ENCODE measurements around the gene NPR3.

- no peak for TF ChIP-seq JUND (IDR thresholded peaks at IDR 0.05)
- no peak for TF ChIP-seq EP300 (IDR thresholded peaks at IDR 0.05; ENCODE audit: borderline replicate concordance in 1 of 2, low read depth in 1 of 2, low read length in 1 of 2)
- TF ChIP-seq RAD21 (IDR thresholded peaks at IDR 0.05; ENCODE audit: low read length) = no peak
- no peak for TF ChIP-seq USF2 (IDR thresholded peaks at IDR 0.05; ENCODE audit: borderline replicate concordance, low read depth, low read length)
- TF ChIP-seq RFX5 (IDR thresholded peaks at IDR 0.05; ENCODE audit: low read length) = no peak
- no peak for TF ChIP-seq CTCF (IDR thresholded peaks at IDR 0.05)
- TF ChIP-seq REST (IDR thresholded peaks at IDR 0.05; ENCODE audit: low read depth, low read length) = no peak
- no peak for TF ChIP-seq YY1 (IDR thresholded peaks at IDR 0.05; ENCODE audit: low read depth)
- TF ChIP-seq EZH2phosphoT487 (IDR thresholded peaks at IDR 0.05; ENCODE audit: borderline replicate concordance, low read depth) = no peak
- no peak for TF ChIP-seq RCOR1 (IDR thresholded peaks at IDR 0.05; ENCODE audit: low read length)
- TF ChIP-seq ZBTB33 (IDR thresholded peaks at IDR 0.05; ENCODE audit: borderline replicate concordance, low read depth) = no peak
- no peak for TF ChIP-seq SMC3 (IDR thresholded peaks at IDR 0.05; ENCODE audit: low read depth, low read length)
- no peak for TF ChIP-seq TEAD4 (IDR thresholded peaks at IDR 0.05; ENCODE audit: borderline replicate concordance, insufficient read depth)
- no peak for TF ChIP-seq TAF1 (IDR thresholded peaks at IDR 0.05; ENCODE audit: borderline replicate concordance, low read depth, low read length)
Measured at GRCh38 chr5:32680183-32680582, 30.9 kb upstream of the NPR3 start.
